ENCODE data around the gene SMIM35. TPM values are rescaled to one million over a fixed set of nuclear protein-coding genes. Genes with fewer than 3 reads are reported as not detected.
A peak's percentile ranks its signal among the peaks of the same experiment; 100 is the strongest.

The SMIM35 gene
- total RNA-seq, 1 experiment from 2014 or later = not detected

DNA sequence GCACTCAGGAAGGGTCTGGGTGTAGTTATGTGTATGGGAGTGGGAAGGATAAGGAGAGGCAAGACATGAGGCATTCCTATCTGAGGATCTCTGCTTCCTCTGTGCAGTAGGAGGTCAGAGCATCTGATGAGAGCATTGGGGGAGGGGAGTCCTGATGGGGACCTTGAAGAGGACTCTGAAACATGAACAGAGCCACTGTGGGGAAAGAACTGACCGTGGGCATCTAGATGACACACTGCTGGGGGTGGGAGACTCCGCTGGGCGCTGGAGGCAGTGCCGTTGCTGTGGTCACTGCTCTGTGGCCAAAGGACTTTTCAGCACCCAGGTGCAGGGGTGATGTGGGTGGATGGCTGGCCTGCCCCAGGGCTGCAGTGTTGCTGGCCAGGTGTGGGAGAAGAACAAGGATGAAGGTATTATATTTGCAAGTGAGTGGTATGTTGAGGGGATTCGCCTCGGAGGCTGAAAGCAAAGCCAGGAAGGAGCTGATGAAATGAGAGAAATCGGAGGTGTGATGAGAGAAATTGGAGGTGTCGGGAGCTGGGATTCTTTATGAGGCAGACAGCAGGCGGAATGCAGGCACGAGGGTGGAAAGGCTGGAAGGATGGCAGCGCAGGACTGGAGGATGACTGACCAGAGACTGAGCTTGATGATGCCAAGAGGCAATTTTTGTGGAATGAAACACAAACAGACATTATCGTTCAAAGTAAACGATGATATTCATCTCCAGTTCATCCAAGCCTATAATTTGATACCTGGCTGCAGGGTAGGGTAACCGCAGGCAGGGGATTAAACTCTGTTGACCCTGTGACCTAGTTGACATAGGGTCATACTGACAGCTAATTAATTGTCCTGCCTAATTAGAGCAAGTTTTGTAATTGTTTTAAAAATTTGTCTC lies 29.3 kb downstream of the SMIM35 start:
- H4K20me1 ChIP-seq (ENCODE audit: insufficient read depth) = 0 out of 2 replicates have a peak, but pooled peaks cover 2% of the 10 kb centered on the region
- H3K36me3 ChIP-seq (ENCODE audit: low read depth) = no peaks in the 10 kb centered on the region
- no TSS peak for BruUV-seq (replicated peaks)
- no peak overlapping the region for H3K27ac ChIP-seq
- peak overlapping the region; percentile 21 for H3K4me2 ChIP-seq
- H3K4me3 ChIP-seq = no peak overlapping the region
- H3K9me3 ChIP-seq (ENCODE audit: insufficient read depth, low read depth) = no peaks in the 10 kb centered on the region
- H3K79me2 ChIP-seq (ENCODE audit: low read depth) = no peaks in the 10 kb centered on the region
- H3K9me2 ChIP-seq (ENCODE audit: insufficient read depth) = no peaks in the 10 kb centered on the region
- H3K4me1 ChIP-seq (replicated peaks; ENCODE audit: insufficient read depth) = peaks cover 18% of the 10 kb centered on the region
- intact Hi-C loops (cut with micrococcal nuclease; ENCODE audit: unreplicated experiment) = loop anchor here (5.0 kb wide), 1 partner anchor 75 kb away; no protein-coding TSS in a partner anchor
- ChIA-PET POLR2A (ENCODE audit: unreplicated experiment) (interaction anchor here (0.5 kb wide), 1 partner anchor 65 kb away, joined by 3 read pairs; no protein-coding TSS in a partner anchor), CTCF (interaction anchor here (0.6 kb wide), 1 partner anchor 558 kb away, joined by 6 read pairs; no protein-coding TSS in a partner anchor)
- H3K27me3 ChIP-seq (ENCODE audit: insufficient read depth, low read depth) = peaks cover 25% of the 10 kb centered on the region
- H2AFZ ChIP-seq = no peak overlapping the region
- TF ChIP-seq EZH2 (IDR thresholded peaks at IDR 0.05; ENCODE audit: low read depth) = no peak
- TF ChIP-seq, protein P1, sequence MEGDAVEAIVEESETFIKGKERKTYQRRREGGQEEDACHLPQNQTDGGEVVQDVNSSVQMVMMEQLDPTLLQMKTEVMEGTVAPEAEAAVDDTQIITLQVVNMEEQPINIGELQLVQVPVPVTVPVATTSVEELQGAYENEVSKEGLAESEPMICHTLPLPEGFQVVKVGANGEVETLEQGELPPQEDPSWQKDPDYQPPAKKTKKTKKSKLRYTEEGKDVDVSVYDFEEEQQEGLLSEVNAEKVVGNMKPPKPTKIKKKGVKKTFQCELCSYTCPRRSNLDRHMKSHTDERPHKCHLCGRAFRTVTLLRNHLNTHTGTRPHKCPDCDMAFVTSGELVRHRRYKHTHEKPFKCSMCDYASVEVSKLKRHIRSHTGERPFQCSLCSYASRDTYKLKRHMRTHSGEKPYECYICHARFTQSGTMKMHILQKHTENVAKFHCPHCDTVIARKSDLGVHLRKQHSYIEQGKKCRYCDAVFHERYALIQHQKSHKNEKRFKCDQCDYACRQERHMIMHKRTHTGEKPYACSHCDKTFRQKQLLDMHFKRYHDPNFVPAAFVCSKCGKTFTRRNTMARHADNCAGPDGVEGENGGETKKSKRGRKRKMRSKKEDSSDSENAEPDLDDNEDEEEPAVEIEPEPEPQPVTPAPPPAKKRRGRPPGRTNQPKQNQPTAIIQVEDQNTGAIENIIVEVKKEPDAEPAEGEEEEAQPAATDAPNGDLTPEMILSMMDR (conservative IDR thresholded peaks at IDR 0.05) = no peak
- no peak for DNase-seq
- no peaks in the 10 kb centered on the region; the same call in 1 of the 2 replicates for H3F3A ChIP-seq (ENCODE audit: insufficient read depth, low read depth)

DNA sequence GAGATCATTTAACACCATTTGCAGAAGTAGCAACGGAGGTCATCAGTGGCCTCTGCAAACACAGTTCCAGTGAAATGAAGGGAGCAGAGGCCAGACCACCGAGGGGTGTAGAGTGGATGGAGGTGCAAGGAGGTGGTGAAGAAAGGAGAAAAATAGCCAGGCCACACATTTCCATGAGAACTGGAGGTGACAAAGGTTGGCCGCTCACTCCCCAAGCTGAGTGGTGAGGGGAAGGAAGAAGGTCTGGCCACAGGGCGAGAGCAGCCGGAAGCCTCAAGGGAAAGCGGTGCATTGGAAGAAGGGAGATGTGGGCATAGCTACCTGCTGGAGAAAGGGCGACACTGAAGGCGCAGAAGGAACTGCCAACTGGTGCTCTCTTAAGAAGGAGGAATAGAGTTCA lies 30.0 kb downstream of the SMIM35 start:
- H3K79me2 ChIP-seq (ENCODE audit: low read depth) = no peaks in the 10 kb centered on the region
- TF ChIP-seq EZH2 (IDR thresholded peaks at IDR 0.05; ENCODE audit: low read depth) = no peak
- TF ChIP-seq, protein P1 (conservative IDR thresholded peaks at IDR 0.05) = no peak
- no peak overlapping the region for H3K27ac ChIP-seq
- no peak overlapping the region for H3K4me2 ChIP-seq
- no peaks in the 10 kb centered on the region for H3K9me3 ChIP-seq (ENCODE audit: insufficient read depth, low read depth)
- no peak overlapping the region for H2AFZ ChIP-seq
- no peak overlapping the region for H3K4me3 ChIP-seq
- H3K36me3 ChIP-seq (ENCODE audit: low read depth) = no peaks in the 10 kb centered on the region
- intact Hi-C loops (cut with micrococcal nuclease; ENCODE audit: unreplicated experiment) = loop anchor here (5.0 kb wide), 1 partner anchor 75 kb away; no protein-coding TSS in a partner anchor
- no peaks in the 10 kb centered on the region for H3K9me2 ChIP-seq (ENCODE audit: insufficient read depth)
- BruUV-seq (replicated peaks) = no TSS peak
- no peaks in the 10 kb centered on the region; the same call in 1 of the 2 replicates for H3F3A ChIP-seq (ENCODE audit: insufficient read depth, low read depth)
- peaks cover 25% of the 10 kb centered on the region for H3K27me3 ChIP-seq (ENCODE audit: insufficient read depth, low read depth)
- 0 out of 2 replicates have a peak, but pooled peaks cover 2% of the 10 kb centered on the region for H4K20me1 ChIP-seq (ENCODE audit: insufficient read depth)
- peaks cover 18% of the 10 kb centered on the region for H3K4me1 ChIP-seq (replicated peaks; ENCODE audit: insufficient read depth)
- POLR2A ChIA-PET (ENCODE audit: unreplicated experiment) = no interaction called here
- CTCF ChIA-PET = no interaction called here
- DNase-seq = peak in 1 of 2 experiments; percentile 33

DNA sequence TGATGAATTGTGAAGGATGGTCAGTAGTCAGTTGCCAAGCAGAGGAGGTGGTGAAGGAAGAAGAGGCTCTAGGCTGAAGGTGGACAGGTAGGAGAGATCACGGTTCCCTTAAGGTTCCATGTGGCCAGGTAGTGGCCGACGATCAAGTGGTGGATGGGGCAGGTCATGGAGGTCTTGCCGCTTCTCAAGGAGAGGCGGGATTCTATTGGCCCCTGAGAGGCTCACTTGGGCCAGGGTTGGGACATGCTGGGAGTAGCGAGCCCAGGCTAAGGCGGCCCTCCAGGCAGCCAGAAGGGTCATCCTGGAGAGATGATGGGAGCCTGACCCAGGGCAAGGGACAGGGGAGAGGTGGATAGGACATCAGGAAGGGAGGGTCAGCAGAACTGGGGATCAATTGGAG lies 30.8 kb downstream of the SMIM35 start:
- Histone ChIP-seq H2AFZ (no peak overlapping the region), H3K79me2 (ENCODE audit: low read depth) (no peaks in the 10 kb centered on the region), H3K4me2 (no peak overlapping the region), H3K27ac (no peak overlapping the region), H3K27me3 (ENCODE audit: insufficient read depth, low read depth) (peaks cover 31% of the 10 kb centered on the region), H3K4me3 (no peak overlapping the region), H3K9me3 (ENCODE audit: insufficient read depth, low read depth) (no peaks in the 10 kb centered on the region), H3K9me2 (ENCODE audit: insufficient read depth) (no peaks in the 10 kb centered on the region), H4K20me1 (ENCODE audit: insufficient read depth) (0 out of 2 replicates have a peak, but pooled peaks cover 2% of the 10 kb centered on the region), H3K4me1 (replicated peaks; ENCODE audit: insufficient read depth) (peaks cover 18% of the 10 kb centered on the region), H3K36me3 (ENCODE audit: low read depth) (no peaks in the 10 kb centered on the region), H3F3A (ENCODE audit: insufficient read depth, low read depth) (no peaks in the 10 kb centered on the region; the same call in 1 of the 2 replicates)
- POLR2A ChIA-PET (ENCODE audit: unreplicated experiment) = no interaction called here
- no peak for DNase-seq
- intact Hi-C loops (cut with micrococcal nuclease; ENCODE audit: unreplicated experiment) = loop anchor here (5.0 kb wide), 1 partner anchor 76 kb away; no protein-coding TSS in a partner anchor
- CTCF ChIA-PET = no interaction called here
- BruUV-seq (replicated peaks) = no TSS peak
- TF ChIP-seq EZH2 (IDR thresholded peaks at IDR 0.05; ENCODE audit: low read depth) = no peak
- TF ChIP-seq, protein P1 (conservative IDR thresholded peaks at IDR 0.05) = no peak

Measured in PC-9 (cell line).